Stimulated activated effector memory CD8-positive, alpha-beta T cell treated with anti-CD3 and anti-CD28 coated beads, Interleukin-12 subunit alpha, Interleukin-12 subunit beta, amount 100 ng/mL, for 72 hours (primary cell): ENCODE results near the gene RXRB.

Source experiments
- ATAC-seq: fragments of 150-1000 bp; cut with Tn5 transposase; 2 replicates; pipeline ENCODE4 v1.10.0; 2021
- DNase-seq, 2 donors: peaks; one replicate each; pipeline ENCODE4 v3.0.0; 2021 to 2022; ENCODE audit warnings: low spot score in 2 of 2
- H3K27ac Mint-ChIP-seq: one replicate; pipeline ENCODE4 v1.8.0; 2022; ENCODE audit warnings: mild to moderate bottlenecking, mixed read lengths
- H3K36me3 Mint-ChIP-seq: one replicate; pipeline ENCODE4 v1.8.0; 2022; ENCODE audit warnings: mild to moderate bottlenecking, mixed read lengths
- H3K4me1 Mint-ChIP-seq: one replicate; pipeline ENCODE4 v1.8.0; 2022; ENCODE audit warnings: mixed read lengths
- H3K4me3 Mint-ChIP-seq: one replicate; pipeline ENCODE4 v1.8.0; 2022; ENCODE audit warnings: mild to moderate bottlenecking, mixed read lengths
- H3K9me3 Mint-ChIP-seq: one replicate; pipeline ENCODE4 v1.8.0; 2022; ENCODE audit warnings: mixed read lengths

The RXRB gene

DNA sequence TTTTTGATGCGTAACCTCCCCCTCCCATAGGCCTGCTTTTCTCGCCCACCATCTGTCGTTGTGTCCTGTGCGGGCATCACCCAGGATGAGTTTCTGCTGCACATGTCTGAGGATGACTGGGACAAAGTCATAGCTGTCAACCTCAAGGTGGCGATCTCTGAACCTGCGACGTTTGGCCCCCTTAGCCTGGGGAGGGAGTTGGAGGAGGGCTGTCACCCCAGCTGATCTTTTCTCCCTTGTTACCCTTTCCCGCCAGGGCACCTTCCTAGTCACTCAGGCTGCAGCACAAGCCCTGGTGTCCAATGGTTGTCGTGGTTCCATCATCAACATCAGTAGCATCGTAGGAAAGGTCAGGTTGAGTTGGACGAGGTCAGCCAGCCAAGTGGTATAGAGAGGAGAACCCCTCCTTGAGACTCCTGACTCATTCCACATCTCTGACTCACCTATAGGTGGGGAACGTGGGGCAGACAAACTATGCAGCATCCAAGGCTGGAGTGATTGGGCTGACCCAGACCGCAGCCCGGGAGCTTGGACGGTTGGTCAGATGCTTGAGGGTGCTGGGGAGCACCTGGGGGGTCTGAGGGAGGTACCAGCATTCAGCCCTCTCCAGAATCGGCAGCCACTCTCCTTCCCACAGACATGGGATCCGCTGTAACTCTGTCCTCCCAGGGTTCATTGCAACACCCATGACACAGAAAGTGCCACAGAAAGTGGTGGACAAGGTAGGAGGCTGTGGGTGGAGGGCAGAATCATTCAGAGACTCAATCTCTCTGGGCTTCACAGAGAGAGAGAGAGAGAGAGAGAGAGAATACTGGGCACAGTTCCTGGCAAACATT, 4.9 kb upstream of the RXRB start:
- H3K4me3 Mint-ChIP-seq, result peak overlapping the region; percentile 92
- H3K27ac Mint-ChIP-seq, result peak overlapping the region; percentile 98
- H3K36me3 Mint-ChIP-seq, result peaks cover 78% of the 10 kb centered on the region
- DNase-seq (peak; percentile 57 to 88), ATAC-seq (peak; percentile 78)
- no peaks in the 10 kb centered on the region for H3K9me3 Mint-ChIP-seq
- peaks cover 84% of the 10 kb centered on the region for H3K4me1 Mint-ChIP-seq

DNA sequence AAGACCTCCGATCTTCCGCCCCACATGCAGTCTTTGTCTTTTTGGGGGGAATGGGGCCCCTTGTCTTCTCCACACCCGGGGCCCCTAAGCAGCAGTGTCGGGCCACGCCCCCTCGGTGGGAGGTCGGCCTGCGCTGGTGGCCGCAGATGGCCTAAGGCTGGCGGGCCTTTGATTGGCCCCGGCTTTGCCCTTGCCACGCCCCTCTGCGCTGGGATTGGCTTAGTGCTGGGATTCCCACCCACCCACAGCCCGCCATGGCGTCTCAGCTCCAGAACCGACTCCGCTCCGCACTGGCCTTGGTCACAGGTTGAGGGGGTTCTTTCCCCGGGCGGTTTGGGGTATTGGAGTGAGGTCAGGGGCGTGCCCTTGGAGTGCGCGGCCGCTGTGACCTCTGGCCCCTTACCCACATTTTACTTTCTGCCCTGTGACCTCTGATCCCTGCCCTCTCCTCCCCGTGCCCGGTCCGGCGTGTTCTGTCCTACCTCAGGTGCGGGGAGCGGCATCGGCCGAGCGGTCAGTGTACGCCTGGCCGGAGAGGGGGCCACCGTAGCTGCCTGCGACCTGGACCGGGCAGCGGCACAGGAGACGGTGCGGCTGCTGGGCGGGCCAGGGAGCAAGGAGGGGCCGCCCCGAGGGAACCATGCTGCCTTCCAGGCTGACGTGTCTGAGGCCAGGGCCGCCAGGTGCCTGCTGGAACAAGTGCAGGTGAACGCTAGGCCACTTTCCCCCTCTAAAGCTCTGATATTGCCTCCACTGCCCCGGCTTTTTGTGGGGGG, 4.1 kb upstream of the RXRB start, which contains the start of gene HSD17B8:
Gene HSD17B8 (plus strand): TSS at position 241 of the 776 bp plus-strand sequence. CDS start 14 bp downstream, at position 255.
- H3K4me1 Mint-ChIP-seq, result peaks cover 79% of the 10 kb centered on the region
- peak; percentile 84 to 94 for DNase-seq
- H3K4me3 Mint-ChIP-seq, result peak within 1 kb of the TSS; percentile 92
- H3K36me3 Mint-ChIP-seq, result peaks cover 73% of the 10 kb centered on the region
- H3K9me3 Mint-ChIP-seq, result no peaks in the 10 kb centered on the region
- ATAC-seq, result peak; percentile 64
- H3K27ac Mint-ChIP-seq, result peak within 1 kb of the TSS; percentile 98

DNA sequence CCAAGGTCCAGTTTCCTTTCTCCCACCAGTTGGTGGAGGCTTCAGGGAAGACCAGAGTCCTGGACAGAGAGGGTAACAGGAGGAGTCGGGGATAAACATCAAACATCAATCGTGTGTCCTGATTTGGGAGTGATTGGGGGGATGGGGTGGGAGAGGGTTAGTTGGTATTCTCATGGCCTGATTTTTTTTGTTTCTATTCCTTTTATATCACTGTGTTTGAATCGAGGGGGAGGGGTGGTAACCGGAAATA, 3.6 kb upstream of the RXRB start:
- peak overlapping the region; percentile 92 for H3K4me3 Mint-ChIP-seq
- peaks cover 79% of the 10 kb centered on the region for H3K4me1 Mint-ChIP-seq
- ATAC-seq (no peak), DNase-seq (no peak)
- no peaks in the 10 kb centered on the region for H3K9me3 Mint-ChIP-seq
- H3K27ac Mint-ChIP-seq, result peak overlapping the region; percentile 98
- peaks cover 68% of the 10 kb centered on the region for H3K36me3 Mint-ChIP-seq

DNA sequence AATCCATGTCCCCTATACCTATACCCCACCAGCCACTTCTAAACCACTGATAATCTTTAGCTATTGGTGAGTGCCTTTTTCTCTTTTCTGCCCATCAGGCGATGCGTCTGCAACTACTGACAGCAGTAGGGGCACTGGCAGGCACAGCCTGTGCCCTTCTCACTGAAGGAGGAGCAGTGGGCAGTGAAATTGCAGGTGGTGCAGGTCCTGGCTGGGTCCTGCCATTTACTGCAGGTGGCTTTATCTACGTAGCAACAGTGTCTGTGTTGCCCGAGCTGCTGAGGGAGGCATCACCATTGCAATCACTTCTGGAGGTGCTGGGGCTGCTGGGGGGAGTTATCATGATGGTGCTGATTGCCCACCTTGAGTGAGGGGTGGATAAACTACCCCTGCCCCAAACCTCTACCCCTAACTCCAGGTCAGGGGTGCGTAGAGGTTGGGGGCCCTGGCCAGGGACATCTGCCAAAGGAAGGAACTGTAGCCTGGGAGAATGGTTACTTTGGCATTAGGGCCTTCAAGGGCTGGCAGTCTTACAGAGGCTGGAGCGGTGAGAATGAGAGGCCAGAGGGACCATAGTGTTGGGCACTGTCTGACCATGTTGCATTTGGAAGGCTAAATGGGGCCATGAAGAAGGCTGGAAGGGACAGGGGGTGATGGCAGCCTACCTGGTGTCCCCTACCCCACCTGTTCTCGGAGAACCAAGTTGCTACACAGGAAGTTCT, 3.1 kb upstream of the RXRB start:
- peaks cover 66% of the 10 kb centered on the region for H3K36me3 Mint-ChIP-seq
- peak overlapping the region; percentile 92 for H3K4me3 Mint-ChIP-seq
- H3K27ac Mint-ChIP-seq, result peak overlapping the region; percentile 98
- ATAC-seq, result no peak
- no peaks in the 10 kb centered on the region for H3K9me3 Mint-ChIP-seq
- no peak for DNase-seq
- H3K4me1 Mint-ChIP-seq, result peaks cover 79% of the 10 kb centered on the region

DNA sequence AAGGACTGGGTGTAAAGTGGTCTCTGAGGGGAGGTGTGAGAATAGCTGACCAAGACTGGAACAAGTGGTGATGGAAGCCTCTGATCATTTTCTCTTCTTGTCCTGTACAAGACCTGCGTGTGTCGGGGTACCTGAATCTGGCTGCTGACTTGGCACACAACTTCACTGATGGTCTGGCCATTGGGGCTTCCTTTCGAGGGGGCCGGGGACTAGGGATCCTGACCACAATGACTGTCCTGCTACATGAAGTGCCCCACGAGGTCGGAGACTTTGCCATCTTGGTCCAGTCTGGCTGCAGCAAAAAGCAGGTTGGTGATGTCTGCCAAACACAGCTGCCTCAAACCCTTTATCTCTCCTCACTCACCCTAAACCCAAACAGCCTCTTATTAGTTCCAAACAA, 2.3 kb upstream of the RXRB start:
- DNase-seq (no peak), ATAC-seq (no peak)
- Mint-ChIP-seq H3K4me1 (peaks cover 84% of the 10 kb centered on the region), H3K27ac (peak overlapping the region; percentile 98), H3K9me3 (no peaks in the 10 kb centered on the region), H3K4me3 (peak overlapping the region; percentile 92), H3K36me3 (peaks cover 70% of the 10 kb centered on the region)

DNA sequence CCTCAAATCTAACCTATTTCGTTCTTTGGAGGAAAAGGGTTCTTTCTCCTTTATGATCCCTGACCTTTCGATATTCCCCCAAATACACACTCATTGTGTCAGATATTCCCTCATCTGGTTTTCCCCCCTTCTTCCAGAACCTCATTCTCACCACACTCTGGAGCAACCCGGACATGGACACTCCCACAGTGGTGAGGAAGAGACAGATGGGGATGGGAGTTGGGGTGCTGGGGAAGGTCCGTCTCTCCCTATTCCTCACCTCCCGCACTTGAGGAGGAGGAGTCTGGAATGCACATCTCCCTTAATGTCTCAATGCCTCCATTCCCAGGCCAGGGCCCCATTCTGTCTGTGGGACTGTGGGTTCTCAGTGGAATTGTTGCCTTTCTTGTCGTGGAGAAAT, 1.5 kb upstream of the RXRB start:
- H3K36me3 Mint-ChIP-seq, result peaks cover 75% of the 10 kb centered on the region

DNA sequence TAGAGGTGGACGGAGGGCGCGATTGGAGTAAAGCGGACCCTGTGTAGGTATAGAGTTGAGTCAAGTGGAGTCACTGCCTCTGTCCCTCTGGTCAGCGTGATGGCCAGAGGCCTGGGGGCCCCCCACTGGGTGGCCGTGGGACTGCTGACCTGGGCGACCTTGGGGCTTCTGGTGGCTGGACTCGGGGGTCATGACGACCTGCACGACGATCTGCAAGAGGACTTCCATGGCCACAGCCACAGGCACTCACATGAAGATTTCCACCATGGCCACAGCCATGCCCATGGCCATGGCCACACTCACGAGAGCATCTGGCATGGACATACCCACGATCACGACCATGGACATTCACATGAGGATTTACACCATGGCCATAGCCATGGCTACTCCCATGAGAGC, 681 bp upstream of the RXRB start:
- no peak for DNase-seq
- H3K36me3 Mint-ChIP-seq, result peaks cover 83% of the 10 kb centered on the region
- H3K27ac Mint-ChIP-seq, result peak overlapping the region; percentile 98
- peak overlapping the region; percentile 92 for H3K4me3 Mint-ChIP-seq
- no peak for ATAC-seq
- H3K4me1 Mint-ChIP-seq, result peaks cover 87% of the 10 kb centered on the region
- H3K9me3 Mint-ChIP-seq, result no peaks in the 10 kb centered on the region

More for the DNA sequence above, 1.5 kb upstream of the RXRB start:
- DNase-seq, result no peak
- Mint-ChIP-seq H3K9me3 (no peaks in the 10 kb centered on the region), H3K27ac (peak overlapping the region; percentile 98), H3K4me3 (peak overlapping the region; percentile 92), H3K4me1 (peaks cover 87% of the 10 kb centered on the region)
- no peak for ATAC-seq

DNA sequence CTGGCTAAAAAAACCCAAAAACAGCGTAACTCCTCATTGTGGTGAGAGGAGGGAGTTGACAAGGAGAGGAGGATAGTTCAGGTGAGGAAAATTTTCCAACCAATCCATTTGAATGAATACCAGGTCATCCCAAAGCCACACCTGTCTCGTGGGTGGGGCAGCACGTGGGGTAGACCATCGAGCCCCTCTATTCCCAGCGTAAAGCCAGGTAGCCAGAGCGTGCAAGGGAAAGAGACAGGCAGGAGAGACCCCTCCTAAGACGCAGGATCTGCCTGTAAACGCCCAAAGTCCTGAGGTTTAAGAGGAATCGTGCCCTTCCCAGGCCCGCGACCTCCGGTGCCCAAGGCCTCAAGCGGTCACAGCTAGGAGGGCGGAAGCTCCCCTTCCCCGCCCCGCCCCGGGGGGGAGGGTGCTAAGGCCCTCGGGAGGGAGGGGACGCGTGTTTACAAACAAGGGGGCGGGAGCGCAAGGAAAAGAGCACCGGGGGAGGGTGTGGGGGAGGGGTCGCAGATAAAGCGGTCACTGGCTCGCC, 712 bp downstream of the RXRB start:
- H3K9me3 Mint-ChIP-seq, result no peaks in the 10 kb centered on the region
- peak overlapping the region; percentile 98 for H3K27ac Mint-ChIP-seq
- peak overlapping the region; percentile 92 for H3K4me3 Mint-ChIP-seq
- peak; percentile 58 for ATAC-seq
- peak in 1 of 2 donors; percentile 66 for DNase-seq
- peaks cover 79% of the 10 kb centered on the region for H3K4me1 Mint-ChIP-seq
- peaks cover 84% of the 10 kb centered on the region for H3K36me3 Mint-ChIP-seq

DNA sequence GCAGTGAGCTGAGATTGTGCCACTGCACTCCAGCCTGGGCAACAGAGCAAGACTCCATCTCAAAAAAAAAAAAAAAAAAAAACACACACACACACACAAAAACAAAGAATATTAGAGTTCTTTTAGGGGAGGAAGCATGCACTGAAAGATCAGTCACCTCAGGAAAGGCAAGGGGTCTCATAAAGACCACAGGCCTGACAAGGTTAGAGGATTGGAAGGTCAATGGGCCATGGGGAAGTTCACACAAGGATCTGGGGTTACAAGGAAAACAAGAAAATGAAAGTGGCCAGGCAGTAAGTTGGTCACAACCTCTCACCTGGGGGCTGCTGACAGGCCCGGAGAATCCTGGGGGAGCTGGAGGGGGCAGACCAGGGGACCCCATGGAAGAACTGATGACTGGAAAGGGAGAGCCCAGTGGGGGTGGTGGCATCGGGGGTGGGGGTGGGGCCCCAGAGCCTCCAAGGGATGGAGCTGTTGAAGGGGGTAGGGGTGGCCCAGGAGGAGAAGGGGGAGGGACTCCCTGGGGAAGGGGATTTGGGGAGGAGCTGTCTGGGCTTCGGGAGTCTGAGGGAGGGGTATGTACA, 1.5 kb downstream of the RXRB start:
- ATAC-seq, result no peak
- no peaks in the 10 kb centered on the region for H3K9me3 Mint-ChIP-seq
- H3K4me3 Mint-ChIP-seq, result peak overlapping the region; percentile 92
- H3K36me3 Mint-ChIP-seq, result peaks cover 85% of the 10 kb centered on the region
- peaks cover 74% of the 10 kb centered on the region for H3K4me1 Mint-ChIP-seq
- no peak for DNase-seq
- peak overlapping the region; percentile 98 for H3K27ac Mint-ChIP-seq

DNA sequence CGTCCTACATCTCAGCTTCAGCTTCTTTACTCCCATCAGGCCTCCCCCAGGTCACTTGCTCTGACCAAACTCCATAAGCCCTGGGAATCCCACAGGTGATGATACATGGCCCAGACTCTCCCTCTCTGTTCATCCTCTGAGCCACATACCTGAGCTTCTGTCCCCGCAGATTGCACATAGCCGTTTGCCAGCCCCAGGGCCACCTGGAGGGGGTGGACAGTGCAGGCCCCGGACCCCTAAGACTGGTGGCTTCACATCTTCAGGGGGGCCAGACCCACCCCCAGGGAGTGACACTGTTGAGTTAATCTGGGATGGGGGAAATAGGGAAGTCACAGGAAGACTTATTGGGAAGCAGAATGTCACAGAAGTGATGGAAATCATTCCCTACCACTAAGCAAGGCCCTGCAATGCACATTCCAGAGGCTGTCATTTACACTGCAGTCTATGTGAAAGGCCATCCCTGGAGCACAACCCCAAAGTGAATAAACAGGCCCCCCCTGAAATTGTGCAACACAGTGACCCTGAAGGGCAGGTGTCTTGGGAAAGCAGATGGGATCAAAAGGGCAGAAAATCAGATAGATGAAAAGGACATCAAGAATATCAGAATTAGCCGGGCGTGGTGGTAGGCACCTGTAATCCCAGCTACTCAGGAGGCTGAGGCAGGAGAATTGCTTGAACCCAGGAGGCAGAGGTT, 2.2 kb downstream of the RXRB start:
- peak overlapping the region; percentile 92 for H3K4me3 Mint-ChIP-seq
- peaks cover 84% of the 10 kb centered on the region for H3K36me3 Mint-ChIP-seq
- H3K4me1 Mint-ChIP-seq, result peaks cover 68% of the 10 kb centered on the region
- H3K27ac Mint-ChIP-seq, result peak overlapping the region; percentile 98
- ATAC-seq (no peak), DNase-seq (no peak)
- H3K9me3 Mint-ChIP-seq, result no peaks in the 10 kb centered on the region

DNA sequence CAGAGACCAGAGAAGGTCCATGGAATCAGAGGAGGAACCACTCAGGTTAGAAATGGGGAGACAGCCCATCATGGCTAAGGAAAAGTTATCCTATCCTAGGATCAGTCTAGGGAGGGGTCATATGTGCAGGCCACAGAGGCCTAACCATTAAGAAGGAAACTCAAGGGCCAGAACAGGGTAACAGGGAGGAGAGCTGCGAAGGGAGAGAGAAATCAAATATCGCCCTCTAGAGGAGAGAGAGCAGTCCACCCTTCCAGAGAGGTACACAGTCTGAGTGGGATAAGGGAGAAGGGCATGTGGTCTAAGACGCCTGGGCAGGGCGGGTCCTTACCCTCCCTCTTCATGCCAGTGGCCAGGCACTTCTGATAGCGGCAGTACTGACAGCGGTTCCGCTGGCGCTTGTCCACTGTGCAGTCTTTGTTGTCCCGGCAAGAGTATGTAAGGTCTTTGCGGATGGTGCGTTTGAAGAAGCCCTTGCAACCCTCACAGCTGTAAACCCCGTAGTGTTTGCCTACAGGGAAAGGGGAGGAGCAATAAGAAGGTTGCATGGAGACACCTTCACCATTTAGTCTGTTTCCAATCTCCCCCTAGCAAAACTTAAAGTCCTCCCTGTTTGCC, 2.9 kb downstream of the RXRB start:
- H3K4me3 Mint-ChIP-seq, result peak overlapping the region; percentile 92
- ATAC-seq (peak; percentile 56), DNase-seq (peak in 1 of 2 donors; percentile 66)
- H3K9me3 Mint-ChIP-seq, result no peaks in the 10 kb centered on the region
- H3K36me3 Mint-ChIP-seq, result peaks cover 77% of the 10 kb centered on the region
- H3K27ac Mint-ChIP-seq, result peak overlapping the region; percentile 98
- H3K4me1 Mint-ChIP-seq, result peaks cover 65% of the 10 kb centered on the region

DNA sequence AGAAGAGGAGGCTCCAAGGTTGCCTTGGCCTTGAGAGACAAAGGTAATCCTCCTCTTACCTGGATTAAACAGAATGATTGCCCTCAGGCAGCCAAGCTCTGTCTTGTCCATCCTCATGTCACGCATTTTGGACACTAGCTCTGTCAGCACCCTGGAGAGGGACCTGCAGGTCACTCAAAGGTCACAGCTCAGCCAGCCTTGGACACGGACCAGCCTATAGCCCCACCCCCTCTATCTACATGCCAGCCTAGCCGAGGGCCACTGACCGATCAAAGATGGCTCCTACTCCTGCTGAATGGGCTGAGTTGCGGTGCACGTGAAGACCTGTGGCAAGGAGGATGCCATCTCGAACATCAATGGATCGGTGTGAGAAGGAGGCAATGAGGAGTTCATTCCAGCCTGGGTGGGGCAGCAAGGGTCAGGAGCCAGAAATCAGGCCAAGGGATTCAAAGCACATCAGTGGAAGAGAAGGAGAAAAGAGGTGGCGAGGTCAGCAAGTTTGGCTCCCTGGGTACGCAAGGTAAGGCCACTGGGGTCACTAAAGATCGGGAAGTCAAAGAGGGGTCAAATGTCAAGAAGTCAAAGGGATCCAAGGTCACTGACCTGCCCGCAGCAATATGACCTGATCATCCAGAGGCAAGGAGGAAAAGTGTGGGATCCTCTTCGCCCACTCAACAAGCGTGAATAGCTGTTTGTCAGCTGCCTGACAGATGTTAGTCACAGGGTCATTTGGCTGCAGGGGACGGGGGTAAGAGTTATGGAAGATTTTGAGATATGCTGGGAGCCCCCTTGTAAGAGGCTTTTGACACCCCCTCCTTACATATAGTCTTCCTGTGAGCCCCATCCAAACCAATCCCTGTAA, 4.9 kb downstream of the RXRB start:
- Mint-ChIP-seq H3K9me3 (no peaks in the 10 kb centered on the region), H3K4me1 (peaks cover 47% of the 10 kb centered on the region), H3K4me3 (no peak overlapping the region), H3K36me3 (peaks cover 57% of the 10 kb centered on the region), H3K27ac (no peak overlapping the region)
- DNase-seq (no peak), ATAC-seq (no peak)

DNA sequence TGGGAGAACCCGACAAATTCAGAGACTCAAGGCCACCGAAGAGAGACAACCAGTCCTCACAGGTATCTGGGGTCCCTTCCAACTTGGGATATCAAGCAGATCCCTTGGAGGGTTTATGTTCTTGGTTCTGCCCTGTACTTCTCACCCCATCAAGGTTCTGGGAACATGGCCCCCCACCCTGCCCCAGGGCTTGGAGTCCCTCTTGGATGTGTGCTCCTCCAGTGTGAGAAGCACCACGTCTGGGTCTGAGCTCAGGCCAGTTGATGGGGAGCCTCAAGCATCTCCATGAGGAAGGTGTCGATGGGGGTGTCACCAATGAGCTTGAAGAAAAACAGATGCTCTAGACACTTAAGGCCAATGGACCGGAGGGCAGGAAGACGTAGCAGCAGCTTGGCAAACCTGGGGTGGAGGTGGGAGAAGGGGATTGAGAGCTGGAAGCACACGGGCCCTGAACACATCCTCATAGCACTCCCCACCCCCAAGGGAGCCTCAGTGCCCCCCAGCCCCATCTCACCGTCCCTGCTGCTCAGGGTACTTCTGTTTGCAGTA, 6.0 kb downstream of the RXRB start:
- DNase-seq (no peak), ATAC-seq (no peak)
- H3K9me3 Mint-ChIP-seq, result no peaks in the 10 kb centered on the region
- H3K36me3 Mint-ChIP-seq, result peaks cover 53% of the 10 kb centered on the region
- H3K4me1 Mint-ChIP-seq, result peaks cover 45% of the 10 kb centered on the region
- no peak overlapping the region for H3K4me3 Mint-ChIP-seq
- no peak overlapping the region for H3K27ac Mint-ChIP-seq
